Bronchus fibroblast of lung (primary cell): ENCODE measurements around the gene LMO3. TPM values are rescaled to one million over a fixed set of nuclear protein-coding genes. Genes with fewer than 3 reads are reported as not detected.

Experiments
- total RNA-seq: library from RNA; depleted of rRNA; stranded (reverse); fragments of >200 nt; gene quantifications from 2 replicates; pipeline ENCODE4 v1.2.3, GENCODE V29; 2015

The LMO3 gene
- total RNA-seq: not detected in 2 replicates

DNA sequence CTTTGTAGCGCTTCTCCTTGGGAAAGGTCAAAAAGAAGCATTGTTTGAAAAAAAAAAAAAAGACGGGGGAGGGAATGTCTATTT lies at the start of gene LMO3:
Gene LMO3, minus strand, starts transcription at position 46 of the 84 bp plus-strand sequence. CDS start 5,302 bp downstream, outside the sequence.

